ENCODE results near the gene CDC42EP4.
"Not testable (repeated sequence)": the region's sequence is repeated elsewhere in the genome, so short reads cannot be mapped to it uniquely, and the experiment has no call there.

The CDC42EP4 gene

GRCh38 chr17:73265646-73266640 lies 45.9 kb downstream of the CDC42EP4 start:
- Histone ChIP-seq H3K27me3 (ENCODE audit: control insufficient read depth, insufficient read depth, low read length) (peaks cover 8% of the 10 kb centered on the region), H3K4me3 (ENCODE audit: low read depth, low read length) (no peak overlapping the region), H3K4me1 (ENCODE audit: control insufficient read depth, insufficient read depth, low read length) (peaks cover 13% of the 10 kb centered on the region), H3K9me3 (ENCODE audit: control insufficient read depth, insufficient read depth, low read length) (no peaks in the 10 kb centered on the region), H3K9ac (ENCODE audit: low read depth, low read length) (no peak overlapping the region), H3K36me3 (ENCODE audit: control insufficient read depth, insufficient read depth, low read length) (no peaks in the 10 kb centered on the region)

- H3K9me3 ChIP-seq (ENCODE audit: control insufficient read depth, insufficient read depth, low read length); H3K9ac ChIP-seq (ENCODE audit: low read depth, low read length); H3K36me3 ChIP-seq (ENCODE audit: control insufficient read depth, insufficient read depth, low read length); H3K4me3 ChIP-seq (ENCODE audit: low read depth, low read length): not testable (repeated sequence)
- Histone ChIP-seq H3K4me1 (ENCODE audit: control insufficient read depth, insufficient read depth, low read length) (peaks cover 13% of the 10 kb centered on the region), H3K27me3 (ENCODE audit: control insufficient read depth, insufficient read depth, low read length) (peaks cover 11% of the 10 kb centered on the region)
These were observed 47.4 kb downstream of the CDC42EP4 start for GRCh38 chr17:73264448-73264847.

- H3K36me3 ChIP-seq (ENCODE audit: control insufficient read depth, insufficient read depth, low read length), result no peaks in the 10 kb centered on the region
- no peak overlapping the region for H3K9ac ChIP-seq (ENCODE audit: low read depth, low read length)
- H3K4me1 ChIP-seq (ENCODE audit: control insufficient read depth, insufficient read depth, low read length), result peaks cover 13% of the 10 kb centered on the region
- no peak overlapping the region for H3K4me3 ChIP-seq (ENCODE audit: low read depth, low read length)
- peaks cover 11% of the 10 kb centered on the region for H3K27me3 ChIP-seq (ENCODE audit: control insufficient read depth, insufficient read depth, low read length)
- H3K9me3 ChIP-seq (ENCODE audit: control insufficient read depth, insufficient read depth, low read length), result no peaks in the 10 kb centered on the region
These were observed 48.8 kb downstream of the CDC42EP4 start for GRCh38 chr17:73262676-73263642.

GRCh38 chr17:73261952-73262675 lies 49.7 kb downstream of the CDC42EP4 start:
- Histone ChIP-seq H3K9ac (ENCODE audit: low read depth, low read length) (no peak overlapping the region), H3K36me3 (ENCODE audit: control insufficient read depth, insufficient read depth, low read length) (no peaks in the 10 kb centered on the region), H3K27me3 (ENCODE audit: control insufficient read depth, insufficient read depth, low read length) (peaks cover 11% of the 10 kb centered on the region), H3K4me1 (ENCODE audit: control insufficient read depth, insufficient read depth, low read length) (peaks cover 13% of the 10 kb centered on the region), H3K9me3 (ENCODE audit: control insufficient read depth, insufficient read depth, low read length) (no peaks in the 10 kb centered on the region), H3K4me3 (ENCODE audit: low read depth, low read length) (peak overlapping the region; percentile 8)

GRCh38 chr17:73261617-73261951 lies 50.2 kb downstream of the CDC42EP4 start, which contains the start of gene CPSF4L:
Gene CPSF4L (minus strand): TSS chr17:73261880. CDS start chr17:73261818, 62 bp downstream.
- Histone ChIP-seq H3K4me1 (ENCODE audit: control insufficient read depth, insufficient read depth, low read length) (peaks cover 13% of the 10 kb centered on the region), H3K9ac (ENCODE audit: low read depth, low read length) (no peak within 1 kb of the TSS), H3K27me3 (ENCODE audit: control insufficient read depth, insufficient read depth, low read length) (peaks cover 11% of the 10 kb centered on the region), H3K4me3 (ENCODE audit: low read depth, low read length) (peak within 1 kb of the TSS; percentile 8), H3K9me3 (ENCODE audit: control insufficient read depth, insufficient read depth, low read length) (no peaks in the 10 kb centered on the region), H3K36me3 (ENCODE audit: control insufficient read depth, insufficient read depth, low read length) (no peaks in the 10 kb centered on the region)

GRCh38 chr17:73257516-73257915 lies 54.3 kb downstream of the CDC42EP4 start:
- Histone ChIP-seq H3K27me3 (ENCODE audit: control insufficient read depth, insufficient read depth, low read length) (peaks cover 2% of the 10 kb centered on the region), H3K9me3 (ENCODE audit: control insufficient read depth, insufficient read depth, low read length) (no peaks in the 10 kb centered on the region), H3K4me3 (ENCODE audit: low read depth, low read length) (no peak overlapping the region), H3K9ac (ENCODE audit: low read depth, low read length) (no peak overlapping the region), H3K4me1 (ENCODE audit: control insufficient read depth, insufficient read depth, low read length) (peaks cover 14% of the 10 kb centered on the region), H3K36me3 (ENCODE audit: control insufficient read depth, insufficient read depth, low read length) (no peaks in the 10 kb centered on the region)

GRCh38 chr17:73256220-73256619 lies 55.6 kb downstream of the CDC42EP4 start:
- Histone ChIP-seq H3K4me3 (ENCODE audit: low read depth, low read length) (no peak overlapping the region), H3K27me3 (ENCODE audit: control insufficient read depth, insufficient read depth, low read length) (peaks cover 6% of the 10 kb centered on the region), H3K4me1 (ENCODE audit: control insufficient read depth, insufficient read depth, low read length) (peaks cover 6% of the 10 kb centered on the region), H3K36me3 (ENCODE audit: control insufficient read depth, insufficient read depth, low read length) (no peaks in the 10 kb centered on the region), H3K9me3 (ENCODE audit: control insufficient read depth, insufficient read depth, low read length) (no peaks in the 10 kb centered on the region), H3K9ac (ENCODE audit: low read depth, low read length) (no peak overlapping the region)

GRCh38 chr17:73255671-73256181 lies 56.1 kb downstream of the CDC42EP4 start:
- Histone ChIP-seq H3K36me3 (ENCODE audit: control insufficient read depth, insufficient read depth, low read length) (no peaks in the 10 kb centered on the region), H3K9ac (ENCODE audit: low read depth, low read length) (no peak overlapping the region), H3K9me3 (ENCODE audit: control insufficient read depth, insufficient read depth, low read length) (no peaks in the 10 kb centered on the region), H3K4me3 (ENCODE audit: low read depth, low read length) (no peak overlapping the region), H3K27me3 (ENCODE audit: control insufficient read depth, insufficient read depth, low read length) (peaks cover 6% of the 10 kb centered on the region), H3K4me1 (ENCODE audit: control insufficient read depth, insufficient read depth, low read length) (peaks cover 6% of the 10 kb centered on the region)

- no peaks in the 10 kb centered on the region for H3K36me3 ChIP-seq (ENCODE audit: control insufficient read depth, insufficient read depth, low read length)
- H3K9me3 ChIP-seq (ENCODE audit: control insufficient read depth, insufficient read depth, low read length), result no peaks in the 10 kb centered on the region
- H3K9ac ChIP-seq (ENCODE audit: low read depth, low read length), result peak overlapping the region; percentile 32
- H3K4me1 ChIP-seq (ENCODE audit: control insufficient read depth, insufficient read depth, low read length), result peaks cover 6% of the 10 kb centered on the region
- H3K27me3 ChIP-seq (ENCODE audit: control insufficient read depth, insufficient read depth, low read length), result peaks cover 4% of the 10 kb centered on the region
- no peak overlapping the region for H3K4me3 ChIP-seq (ENCODE audit: low read depth, low read length)
These were observed 59.9 kb downstream of the CDC42EP4 start for GRCh38 chr17:73251871-73252270.

GRCh38 chr17:73250851-73251640 lies 60.8 kb downstream of the CDC42EP4 start:
- Histone ChIP-seq H3K9me3 (ENCODE audit: control insufficient read depth, insufficient read depth, low read length) (no peaks in the 10 kb centered on the region), H3K4me3 (ENCODE audit: low read depth, low read length) (no peak overlapping the region), H3K27me3 (ENCODE audit: control insufficient read depth, insufficient read depth, low read length) (peaks cover 4% of the 10 kb centered on the region), H3K36me3 (ENCODE audit: control insufficient read depth, insufficient read depth, low read length) (peaks cover 3% of the 10 kb centered on the region), H3K9ac (ENCODE audit: low read depth, low read length) (no peak overlapping the region), H3K4me1 (ENCODE audit: control insufficient read depth, insufficient read depth, low read length) (peaks cover 4% of the 10 kb centered on the region)
